T-helper 17 cell (primary cell): Measurements from ENCODE around the gene CCDC57. TPM values are rescaled to one million over a fixed set of nuclear protein-coding genes. Genes with fewer than 3 reads are reported as not detected.

Source experiments
- ATAC-seq: fragments of 150-1000 bp; cut with Tn5 transposase; 2 replicates; pipeline ENCODE4 v1.10.0; 2021; ENCODE audit warnings: mild to moderate bottlenecking, moderate library complexity
- DNase-seq, 3 donors: peaks; one replicate each; pipeline versions ENCODE4 v3.0.0 to v3.0.0-alpha.2; 2020 to 2021
- H3K9me3 ChIP-seq: one replicate; pipeline ENCODE4 v1.7.0; 2013; ENCODE audit warnings: low read length, mild to moderate bottlenecking; ENCODE audit not compliant: control insufficient read depth, poor library complexity, severe bottlenecking
- H3K27ac Mint-ChIP-seq: one replicate; pipeline ENCODE4 v1.8.0; 2022; ENCODE audit warnings: mild to moderate bottlenecking, moderate library complexity, mixed read lengths
- H3K27me3 Mint-ChIP-seq: one replicate; pipeline ENCODE4 v1.8.0; 2022; ENCODE audit warnings: mixed read lengths
- H3K36me3 Mint-ChIP-seq: one replicate; pipeline ENCODE4 v1.8.0; 2022; ENCODE audit warnings: low read depth, mixed read lengths
- H3K4me1 Mint-ChIP-seq: one replicate; pipeline ENCODE4 v1.8.0; 2022; ENCODE audit warnings: mild to moderate bottlenecking, mixed read lengths
- H3K4me3 Mint-ChIP-seq: one replicate; pipeline ENCODE4 v1.8.0; 2022; ENCODE audit warnings: mild to moderate bottlenecking, moderate library complexity, mixed read lengths
- total RNA-seq, 4 donors: library from RNA in 2 of 4; stranded (reverse) in 2 of 4; gene quantifications; one replicate each; pipeline ENCODE4 v1.2.3 and lab custom pipeline; 2022 to 2026

Gene CCDC57
- total RNA-seq, 2 donors from 2014 or later = 79.1 to 89.0 TPM

- H3K36me3 Mint-ChIP-seq = no peaks in the 10 kb centered on the region
- H3K4me1 Mint-ChIP-seq = peaks cover 6% of the 10 kb centered on the region
- ATAC-seq (no peak), DNase-seq (no peak)
- no peak overlapping the region for H3K27ac Mint-ChIP-seq
- no peaks in the 10 kb centered on the region for H3K9me3 ChIP-seq
- H3K4me3 Mint-ChIP-seq = no peak overlapping the region
- H3K27me3 Mint-ChIP-seq = no peaks in the 10 kb centered on the region
These were observed 100.3 kb downstream of the CCDC57 start for GRCh38 chr17:82112181-82112913.

GRCh38 chr17:82110298-82110697 is 102.3 kb downstream of the CCDC57 start:
- no peak for DNase-seq
- ATAC-seq = no peak
- H3K27me3 Mint-ChIP-seq = no peaks in the 10 kb centered on the region
- H3K4me3 Mint-ChIP-seq = no peak overlapping the region
- H3K27ac Mint-ChIP-seq = peak overlapping the region; percentile 70
- H3K4me1 Mint-ChIP-seq = peaks cover 15% of the 10 kb centered on the region
- no peaks in the 10 kb centered on the region for H3K36me3 Mint-ChIP-seq
- H3K9me3 ChIP-seq = no peaks in the 10 kb centered on the region

GRCh38 chr17:82108961-82109475 is 103.6 kb downstream of the CCDC57 start:
- Mint-ChIP-seq H3K4me1 (peaks cover 18% of the 10 kb centered on the region), H3K36me3 (no peaks in the 10 kb centered on the region), H3K27ac (no peak overlapping the region), H3K27me3 (no peaks in the 10 kb centered on the region), H3K4me3 (no peak overlapping the region)
- no peaks in the 10 kb centered on the region for H3K9me3 ChIP-seq
- DNase-seq (no peak), ATAC-seq (no peak)

DNA sequence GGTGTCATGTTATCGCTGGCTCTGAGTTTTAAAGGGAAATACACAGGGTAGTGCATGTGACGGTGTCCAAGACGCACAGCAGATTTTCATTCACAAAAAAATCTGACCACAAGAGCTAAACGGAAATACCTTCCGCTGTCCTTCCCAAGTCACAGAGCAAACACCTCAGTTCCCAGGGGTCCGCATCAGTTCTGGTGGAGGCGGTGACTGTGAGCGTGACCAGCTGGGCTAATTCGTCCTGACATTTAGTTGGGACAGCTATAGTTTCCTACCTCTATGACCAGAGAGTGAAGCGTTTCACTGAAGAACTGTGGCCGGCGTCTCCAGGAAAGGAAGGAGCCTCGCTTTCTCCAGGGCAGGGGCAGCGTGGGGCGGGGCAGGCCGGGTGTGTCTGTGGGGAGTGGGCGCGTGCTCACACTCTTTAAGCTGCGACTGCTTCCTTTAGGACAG is 104.1 kb downstream of the CCDC57 start:
- H3K9me3 ChIP-seq = no peaks in the 10 kb centered on the region
- peaks cover 18% of the 10 kb centered on the region for H3K4me1 Mint-ChIP-seq
- H3K36me3 Mint-ChIP-seq = no peaks in the 10 kb centered on the region
- peak overlapping the region; percentile 93 for H3K27ac Mint-ChIP-seq
- no peak overlapping the region for H3K4me3 Mint-ChIP-seq
- DNase-seq (no peak), ATAC-seq (no peak)
- H3K27me3 Mint-ChIP-seq = no peaks in the 10 kb centered on the region

DNA sequence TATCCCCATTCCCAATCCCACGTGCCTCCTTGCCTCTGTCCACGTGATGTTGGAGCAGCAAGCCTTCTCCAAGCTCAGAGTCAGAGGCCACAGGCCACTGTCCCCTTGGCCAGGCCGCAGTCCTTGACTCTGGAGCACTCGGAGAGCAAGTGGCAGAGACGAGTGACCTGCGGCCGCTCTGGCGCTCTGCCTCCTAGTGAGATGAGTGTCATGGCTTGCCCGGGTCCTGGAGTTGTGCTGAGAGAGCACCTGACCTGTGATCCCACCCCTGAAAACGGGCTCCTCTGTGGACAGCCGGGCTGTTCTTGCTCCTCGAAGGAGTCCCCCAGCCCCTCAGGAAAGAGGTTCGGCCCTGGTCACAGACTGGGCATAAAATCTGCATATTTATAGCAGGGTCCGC is 104.6 kb downstream of the CCDC57 start:
- Mint-ChIP-seq H3K27me3 (no peaks in the 10 kb centered on the region), H3K4me3 (no peak overlapping the region), H3K36me3 (no peaks in the 10 kb centered on the region), H3K27ac (peak overlapping the region; percentile 93), H3K4me1 (peaks cover 20% of the 10 kb centered on the region)
- no peak for DNase-seq
- no peak for ATAC-seq
- H3K9me3 ChIP-seq = no peaks in the 10 kb centered on the region

DNA sequence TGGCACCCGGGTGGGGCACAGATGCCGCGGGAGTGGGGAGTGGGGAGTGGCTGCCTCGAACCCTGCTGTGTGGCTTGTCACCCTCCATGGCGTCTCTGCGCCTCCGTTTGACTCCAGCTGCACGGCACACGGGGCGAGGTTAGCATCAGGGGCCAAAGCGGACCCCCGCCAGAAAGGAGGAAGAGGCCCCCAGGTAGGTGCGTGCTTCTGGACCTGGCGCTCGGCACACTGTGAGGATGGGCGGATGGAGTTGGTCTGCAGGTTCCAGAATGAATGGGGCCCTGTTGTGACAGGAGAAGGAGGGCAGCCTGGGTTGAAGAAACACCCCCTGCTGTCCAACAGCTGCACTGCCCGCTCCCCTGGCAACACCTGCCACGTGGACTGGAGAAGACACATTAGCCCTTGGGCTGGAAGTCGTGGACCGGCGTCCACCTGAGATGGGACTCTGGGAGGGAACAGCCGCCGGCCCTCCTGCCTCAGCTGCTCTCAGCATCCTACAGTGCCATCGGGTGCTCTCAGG is 105.2 kb downstream of the CCDC57 start:
- Mint-ChIP-seq H3K36me3 (no peaks in the 10 kb centered on the region), H3K27ac (peak overlapping the region; percentile 93), H3K4me3 (no peak overlapping the region), H3K27me3 (no peaks in the 10 kb centered on the region), H3K4me1 (peaks cover 20% of the 10 kb centered on the region)
- DNase-seq = no peak
- ATAC-seq = no peak
- H3K9me3 ChIP-seq = no peaks in the 10 kb centered on the region

GRCh38 chr17:82106688-82107305 is 105.8 kb downstream of the CCDC57 start:
- no peak for DNase-seq
- Mint-ChIP-seq H3K36me3 (no peaks in the 10 kb centered on the region), H3K4me3 (peak overlapping the region; percentile 93), H3K4me1 (peaks cover 20% of the 10 kb centered on the region), H3K27me3 (no peaks in the 10 kb centered on the region), H3K27ac (peak overlapping the region; percentile 93)
- H3K9me3 ChIP-seq = no peaks in the 10 kb centered on the region
- peak; percentile 46 for ATAC-seq

- Mint-ChIP-seq H3K4me1 (peaks cover 20% of the 10 kb centered on the region), H3K36me3 (no peaks in the 10 kb centered on the region), H3K27me3 (no peaks in the 10 kb centered on the region), H3K27ac (peak overlapping the region; percentile 93), H3K4me3 (peak overlapping the region; percentile 93)
- ATAC-seq = peak; percentile 89
- DNase-seq = peak in 1 of 3 donors; percentile 36
- no peaks in the 10 kb centered on the region for H3K9me3 ChIP-seq
These were observed 106.6 kb downstream of the CCDC57 start for GRCh38 chr17:82105882-82106687.

GRCh38 chr17:82105417-82105881 is 107.2 kb downstream of the CCDC57 start:
- H3K4me1 Mint-ChIP-seq = peaks cover 20% of the 10 kb centered on the region
- no peaks in the 10 kb centered on the region for H3K27me3 Mint-ChIP-seq
- peak overlapping the region; percentile 93 for H3K27ac Mint-ChIP-seq
- ATAC-seq (no peak), DNase-seq (no peak)
- no peaks in the 10 kb centered on the region for H3K9me3 ChIP-seq
- no peaks in the 10 kb centered on the region for H3K36me3 Mint-ChIP-seq
- peak overlapping the region; percentile 93 for H3K4me3 Mint-ChIP-seq

DNA sequence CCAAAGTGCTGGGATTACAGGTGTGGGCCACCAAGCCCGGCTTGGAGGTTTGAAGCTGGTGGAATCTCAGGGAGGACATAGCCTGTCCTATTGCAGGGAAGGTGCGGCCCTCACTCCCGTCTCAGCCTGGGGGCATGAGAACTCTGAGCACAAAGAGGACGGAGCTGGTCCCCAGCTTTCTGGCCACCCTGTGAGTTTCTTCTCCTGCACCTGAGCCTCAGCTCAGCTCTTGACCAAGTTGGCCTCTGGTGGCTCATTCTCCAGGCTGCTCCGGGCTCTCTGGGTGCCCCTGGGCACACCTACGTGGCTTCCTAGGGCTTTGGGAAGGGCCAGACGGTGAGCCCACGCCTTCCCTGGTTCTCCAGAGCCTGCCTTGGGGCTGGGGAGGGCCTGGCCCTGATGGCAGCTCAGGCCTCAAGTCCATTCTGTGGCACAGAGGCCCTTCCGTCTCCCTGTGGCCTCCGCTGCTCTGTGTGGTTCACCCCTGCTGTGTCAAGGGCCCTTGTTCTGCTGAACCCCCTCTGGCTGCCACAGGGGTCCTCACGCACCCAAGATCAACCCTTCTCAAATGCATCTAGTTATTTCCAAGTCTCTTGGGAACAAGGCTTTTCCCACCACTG is 107.7 kb downstream of the CCDC57 start:
- no peak for DNase-seq
- peaks cover 20% of the 10 kb centered on the region for H3K4me1 Mint-ChIP-seq

DNA sequence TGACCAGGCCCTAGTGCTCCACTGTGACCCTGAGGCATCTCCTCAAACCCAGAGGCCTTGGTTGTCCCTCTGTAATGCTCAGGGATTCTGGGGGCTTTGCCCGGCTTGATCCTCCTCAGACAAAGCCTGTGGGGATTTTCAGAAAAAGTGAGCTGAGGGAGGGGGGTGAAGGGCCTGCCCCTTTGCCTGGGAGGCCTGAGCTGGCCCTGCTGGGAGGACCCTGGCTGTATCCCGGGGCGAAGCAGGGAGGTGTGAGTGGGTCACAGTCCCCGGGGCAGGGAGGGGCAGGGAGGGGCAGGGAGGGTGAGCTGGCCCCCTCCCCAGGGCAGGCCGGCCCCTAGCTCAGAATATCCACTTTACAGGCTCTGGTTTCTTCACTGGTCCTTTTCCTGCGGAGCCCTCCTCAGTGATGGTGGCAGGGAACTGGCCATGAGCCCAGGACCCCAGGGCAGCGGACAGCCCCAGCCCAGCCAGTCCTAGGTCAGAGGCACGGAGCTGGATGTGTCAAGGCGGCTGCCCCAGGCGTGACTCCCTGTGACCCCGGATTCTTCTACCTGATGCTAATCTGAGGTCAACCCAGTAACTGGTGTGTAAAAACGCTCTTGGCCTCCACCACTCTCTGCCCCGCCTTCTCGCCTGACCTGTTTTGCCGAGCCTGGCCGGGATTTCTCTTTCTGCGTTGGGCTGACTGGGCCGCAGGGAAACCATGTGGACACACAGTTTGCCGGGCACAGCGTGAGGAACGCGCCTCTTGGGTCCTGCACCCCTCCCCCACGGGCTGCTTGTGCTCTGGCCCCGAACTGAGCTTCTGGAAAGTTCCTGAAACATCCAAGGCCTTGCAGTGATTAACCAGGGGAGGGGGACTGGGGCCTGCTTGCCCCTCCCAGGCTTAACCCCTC is 108.8 kb downstream of the CCDC57 start:
- Mint-ChIP-seq H3K4me3 (no peak overlapping the region), H3K27ac (peak overlapping the region; percentile 93), H3K4me1 (peaks cover 19% of the 10 kb centered on the region), H3K36me3 (no peaks in the 10 kb centered on the region), H3K27me3 (no peaks in the 10 kb centered on the region)
- ATAC-seq = no peak
- no peaks in the 10 kb centered on the region for H3K9me3 ChIP-seq
- no peak for DNase-seq

More for the DNA sequence above, 107.7 kb downstream of the CCDC57 start:
- ATAC-seq = no peak
- H3K27me3 Mint-ChIP-seq = no peaks in the 10 kb centered on the region
- H3K27ac Mint-ChIP-seq = peak overlapping the region; percentile 93
- no peaks in the 10 kb centered on the region for H3K9me3 ChIP-seq
- H3K4me3 Mint-ChIP-seq = no peak overlapping the region
- H3K36me3 Mint-ChIP-seq = no peaks in the 10 kb centered on the region
